Heart left ventricle (tissue), 13 donors: Measurements from ENCODE around the gene WDPCP.

Experiments used
- POLR2A ChIP-seq, 2 donors: fragments of 450-650 bp; IDR thresholded peaks; one replicate each; pipeline ENCODE4 v1.6.1; 2017; ENCODE audit warnings: antibody characterized with exemption in 2 of 2, mild to moderate bottlenecking in 2 of 2, moderate library complexity in 2 of 2
- TF ChIP-seq, protein P1 (sequence below), 12 donors: fragments of 200-600 bp; sonication (generic) in 4 of 12; IDR thresholded peaks; one replicate each; pipeline versions ENCODE4 v1.5.0 to v1.8.0; 2018 to 2022; ENCODE audit warnings: antibody characterized with exemption in 12 of 12, mild to moderate bottlenecking in 5 of 12
- donor health status: ischemic (EF 13 %, LVEDD 7.1; RV severe dilation, severe dysfunction).
- donor health status: DM: no; HTN: yes; CAD: no.
- donor health status: DM: no; HTN: no; CAD: no.
- donor health status: ischemic (EF 25% LVEDD 6.9; RV normal size, moderate dysfunction).
- donor health status: ischemic (EF 25% LVEDD 5.7; RV mildly dilated, moderate dysfunction).
- donor health status: ischemic (EF 35%, LVEDD 5.7; RV mildly dilated, moderate dysfunction).
- donor health status: nonischemic (EF 11% LVEDD 7.7; RV severe dilation, severe dysfunction).
- donor health status: DM: yes; HTN: yes; CAD: no.
- donor health status: PGD.
- donor health status: ischemic (EF 29% LVEDD 5.4; RV normal size, mild dysfunction).
- donor health status: nonischemic (EF 23%, LVEDD 6.1; RV moderate dilation, normal function).

GRCh38 chr2:63578767-63579166 lies 9.5 kb downstream of the WDPCP start:
- TF ChIP-seq, protein P1, sequence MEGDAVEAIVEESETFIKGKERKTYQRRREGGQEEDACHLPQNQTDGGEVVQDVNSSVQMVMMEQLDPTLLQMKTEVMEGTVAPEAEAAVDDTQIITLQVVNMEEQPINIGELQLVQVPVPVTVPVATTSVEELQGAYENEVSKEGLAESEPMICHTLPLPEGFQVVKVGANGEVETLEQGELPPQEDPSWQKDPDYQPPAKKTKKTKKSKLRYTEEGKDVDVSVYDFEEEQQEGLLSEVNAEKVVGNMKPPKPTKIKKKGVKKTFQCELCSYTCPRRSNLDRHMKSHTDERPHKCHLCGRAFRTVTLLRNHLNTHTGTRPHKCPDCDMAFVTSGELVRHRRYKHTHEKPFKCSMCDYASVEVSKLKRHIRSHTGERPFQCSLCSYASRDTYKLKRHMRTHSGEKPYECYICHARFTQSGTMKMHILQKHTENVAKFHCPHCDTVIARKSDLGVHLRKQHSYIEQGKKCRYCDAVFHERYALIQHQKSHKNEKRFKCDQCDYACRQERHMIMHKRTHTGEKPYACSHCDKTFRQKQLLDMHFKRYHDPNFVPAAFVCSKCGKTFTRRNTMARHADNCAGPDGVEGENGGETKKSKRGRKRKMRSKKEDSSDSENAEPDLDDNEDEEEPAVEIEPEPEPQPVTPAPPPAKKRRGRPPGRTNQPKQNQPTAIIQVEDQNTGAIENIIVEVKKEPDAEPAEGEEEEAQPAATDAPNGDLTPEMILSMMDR (IDR thresholded peaks at IDR 0.05) = no peak
- TF ChIP-seq POLR2A (IDR thresholded peaks at IDR 0.05) = no peak
